OCI-LY1 (cell line): ENCODE measurements around the gene OXCT1.

Source experiments
- CTCF ChIP-seq: fragments of 200-600 bp; sonication (generic), shearing (Covaris generic); IDR thresholded peaks from 2 replicates; pipeline ENCODE4 v1.5.1; 2017; ENCODE audit warnings: mild to moderate bottlenecking, antibody characterized with exemption, low read length, moderate library complexity, mixed read lengths
- EZH2 ChIP-seq: fragments of 200-600 bp; sonication (generic), shearing (Covaris generic); IDR thresholded peaks from 2 replicates; pipeline ENCODE4 v1.8.0; 2017; ENCODE audit warnings: borderline replicate concordance, mixed run types, mild to moderate bottlenecking, antibody characterized with exemption, low read length, moderate library complexity, mixed read lengths

GRCh38 chr5:41841325-41841724 lies 28.9 kb downstream of the OXCT1 start:
- TF ChIP-seq CTCF = no peak
- no peak for TF ChIP-seq EZH2
